ENCODE results near the gene RNPS1.

The RNPS1 gene

DNA sequence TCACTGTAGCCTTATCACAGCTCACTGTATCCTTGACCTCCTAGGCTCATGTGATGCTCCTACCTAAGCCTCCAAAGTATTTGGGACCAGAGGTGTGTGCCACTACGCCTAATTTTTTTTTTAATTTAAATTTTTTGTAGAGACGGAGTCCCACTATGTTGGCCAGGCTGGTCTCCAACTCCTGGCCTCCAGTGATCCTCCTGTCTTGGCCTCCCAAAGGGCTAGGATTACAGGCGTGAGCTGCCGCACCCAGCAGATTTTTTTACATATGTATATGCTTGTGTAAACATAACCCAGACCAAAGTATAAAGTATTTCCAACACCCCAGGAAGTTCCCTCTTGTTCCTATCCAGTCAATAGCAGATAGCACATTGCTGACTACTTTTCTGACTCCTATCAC lies 51.6 kb downstream of the RNPS1 start:
- DNase-seq (ENCODE audit: low read depth in 2 of 3, low spot score in 1 of 3): no peak

DNA sequence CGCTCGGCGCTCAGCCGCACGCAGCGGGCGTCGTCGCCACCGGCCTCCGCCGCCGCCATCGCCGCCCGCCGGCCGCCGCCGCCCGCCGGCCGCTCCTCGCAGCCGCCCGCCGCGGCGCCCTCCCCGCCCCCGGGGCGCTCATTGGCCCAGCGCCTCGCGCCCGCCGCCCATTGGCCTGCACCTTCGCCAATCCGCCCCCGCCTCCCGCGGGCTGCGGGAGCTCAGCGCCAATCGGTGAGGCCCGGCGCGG lies 53.3 kb downstream of the RNPS1 start, which contains the start of gene PGP:
Gene PGP, minus strand, starts transcription at position 122 of the 250 bp plus-strand sequence. Its CDS starts 63 bp downstream, at position 59.
- no peak for DNase-seq (ENCODE audit: low read depth in 2 of 3, low spot score in 1 of 3)

GRCh38 chr16:2213817-2214718 lies 53.9 kb downstream of the RNPS1 start:
- no peak for DNase-seq (ENCODE audit: low read depth in 2 of 3, low spot score in 1 of 3)

DNA sequence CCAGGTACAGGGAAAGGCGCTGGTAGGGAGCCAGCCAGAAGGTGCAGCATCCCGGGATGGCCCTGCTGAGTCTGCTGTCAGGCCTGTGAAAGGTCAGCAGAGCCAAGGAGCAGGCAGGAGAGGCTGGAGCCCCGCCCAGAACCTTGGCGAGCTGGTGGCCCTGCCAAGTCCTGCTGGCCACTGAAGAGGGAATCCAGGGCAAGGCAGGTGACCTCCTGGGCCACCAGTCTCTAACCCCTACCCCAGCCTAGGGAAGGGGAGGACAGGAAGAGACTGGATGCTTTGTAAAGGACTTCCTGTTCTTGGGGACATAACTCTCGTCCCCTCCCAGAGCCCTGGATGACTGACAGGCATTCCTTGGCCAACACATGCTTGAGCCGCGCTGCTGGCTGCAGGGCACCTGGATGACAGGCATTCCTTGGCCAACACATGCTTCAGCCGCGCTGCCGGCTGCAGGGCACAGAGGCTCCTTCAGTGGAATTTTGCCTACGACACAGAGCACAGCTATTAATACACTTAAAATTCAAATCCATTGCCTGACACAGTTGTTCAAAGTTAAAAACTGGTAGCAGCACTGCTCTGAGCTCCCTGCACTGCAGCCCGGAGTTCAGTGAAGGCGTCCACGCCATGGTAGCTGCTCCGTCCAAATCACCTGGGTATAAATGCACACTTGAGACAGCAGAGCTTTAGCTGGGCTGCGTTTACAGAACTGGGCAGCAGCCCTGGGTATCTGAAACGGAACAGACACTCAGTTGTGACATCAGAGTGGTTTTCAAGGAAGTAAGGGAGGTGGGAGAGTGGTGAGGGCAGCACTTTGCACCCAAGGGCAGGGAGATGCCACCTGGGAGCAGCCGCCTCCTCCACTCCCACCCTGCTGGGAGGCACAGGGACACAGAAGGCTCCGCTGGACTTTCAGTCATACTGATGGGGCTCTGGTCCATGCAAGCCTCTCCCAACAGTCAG lies 55.3 kb downstream of the RNPS1 start:
- DNase-seq (ENCODE audit: low read depth in 2 of 3, low spot score in 1 of 3): no peak

DNA sequence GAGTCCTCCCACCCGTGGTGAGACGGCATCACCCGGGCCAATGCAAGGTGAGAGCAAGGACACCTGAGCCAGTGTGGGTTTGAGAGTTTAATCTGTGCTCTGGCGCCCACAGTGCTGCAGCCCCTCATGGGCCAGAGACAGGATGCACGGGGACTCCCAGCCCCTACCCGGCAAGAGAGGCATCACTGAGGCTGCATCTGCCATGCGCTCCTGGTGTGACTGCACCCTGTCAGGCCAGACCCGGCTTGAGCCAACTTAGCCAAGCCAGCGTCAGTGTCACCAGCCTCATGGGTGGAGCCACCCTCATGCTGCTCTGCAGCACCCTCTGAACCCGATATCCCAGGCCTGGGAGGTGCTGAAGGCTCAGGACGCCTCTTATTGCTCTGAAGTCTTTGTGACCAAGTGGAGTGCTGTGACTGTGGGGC lies 56.0 kb downstream of the RNPS1 start:
- no peak for DNase-seq (ENCODE audit: low read depth in 2 of 3, low spot score in 1 of 3)

DNA sequence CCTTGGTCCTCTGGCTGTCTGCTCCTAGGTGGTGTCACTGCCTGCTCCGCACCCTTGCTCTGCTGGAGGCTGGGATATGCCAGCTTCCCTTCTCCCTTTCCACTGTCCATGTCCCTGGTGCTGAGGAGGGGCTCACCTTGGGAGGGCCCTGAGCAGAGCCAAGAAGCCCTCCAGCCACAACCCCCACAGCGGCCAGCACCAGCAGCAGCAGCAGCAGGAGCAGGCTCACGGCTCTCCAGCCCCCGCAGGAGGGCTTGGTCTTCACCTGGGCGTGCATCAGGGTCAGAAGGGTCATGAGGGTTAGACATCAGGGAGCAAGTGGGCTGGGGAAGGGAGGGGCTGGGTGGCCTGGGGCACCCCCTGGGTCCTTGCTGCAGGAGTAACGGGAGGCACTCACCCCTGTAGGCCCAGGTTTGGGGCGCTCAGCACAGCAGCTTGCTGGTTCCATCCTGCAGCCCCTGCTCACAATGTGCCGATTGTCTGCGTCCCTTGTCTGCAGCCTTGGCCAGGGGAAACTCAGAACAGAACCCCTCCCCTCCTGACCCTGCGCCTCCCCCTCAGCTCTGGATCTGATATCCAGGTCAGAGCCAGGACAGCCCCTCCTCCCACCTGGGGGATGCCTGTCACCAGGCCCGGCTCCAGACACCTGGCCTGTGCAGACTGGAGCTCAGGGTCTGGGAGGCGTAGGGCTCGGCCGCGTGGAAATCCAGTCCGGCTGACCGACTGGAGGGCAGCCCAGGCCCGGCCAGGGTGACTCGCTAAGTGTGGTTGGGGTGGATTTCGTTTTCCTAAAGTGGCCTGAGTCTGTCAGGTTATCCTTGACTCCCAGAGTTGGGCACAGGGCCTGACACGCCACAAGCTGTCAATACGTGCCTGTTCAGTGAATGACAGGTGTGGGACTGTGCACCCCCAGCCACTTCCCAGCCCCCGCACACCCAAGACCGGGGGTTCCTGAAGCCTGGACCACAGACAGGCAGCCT lies 57.2 kb downstream of the RNPS1 start, which contains the start of gene BRICD5:
Gene BRICD5, minus strand, starts transcription at position 478 of the 980 bp plus-strand sequence. Its CDS starts 30 bp downstream, at position 448.
- no peak for DNase-seq (ENCODE audit: low read depth in 2 of 3, low spot score in 1 of 3)

GRCh38 chr16:2210009-2210332 lies 58.0 kb downstream of the RNPS1 start:
- no peak for DNase-seq (ENCODE audit: low read depth in 2 of 3, low spot score in 1 of 3)

- DNase-seq (ENCODE audit: low read depth in 2 of 3, low spot score in 1 of 3): no peak
Measured at GRCh38 chr16:2209258-2210008, 58.5 kb downstream of the RNPS1 start.

DNA sequence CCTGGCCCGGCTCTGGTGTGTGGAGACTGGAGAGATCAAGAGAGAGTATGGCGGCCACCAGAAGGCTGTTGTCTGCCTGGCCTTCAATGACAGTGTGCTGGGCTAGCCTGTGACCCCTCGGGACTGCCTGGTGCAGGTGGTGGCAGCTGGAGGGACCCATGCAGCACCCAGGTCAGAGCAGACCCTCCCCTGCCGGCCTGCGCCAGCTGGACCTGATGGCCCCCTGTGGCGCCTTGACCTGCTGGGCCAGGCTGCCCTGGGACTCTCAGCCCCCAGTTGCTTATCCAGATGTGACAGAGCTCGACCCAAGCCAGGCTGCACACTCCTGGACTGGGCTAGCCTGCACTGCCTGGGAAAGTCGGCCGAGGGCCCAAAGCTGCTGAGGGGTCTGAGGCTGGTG lies 59.2 kb downstream of the RNPS1 start:
- no peak for DNase-seq (ENCODE audit: low read depth in 2 of 3, low spot score in 1 of 3)

DNA sequence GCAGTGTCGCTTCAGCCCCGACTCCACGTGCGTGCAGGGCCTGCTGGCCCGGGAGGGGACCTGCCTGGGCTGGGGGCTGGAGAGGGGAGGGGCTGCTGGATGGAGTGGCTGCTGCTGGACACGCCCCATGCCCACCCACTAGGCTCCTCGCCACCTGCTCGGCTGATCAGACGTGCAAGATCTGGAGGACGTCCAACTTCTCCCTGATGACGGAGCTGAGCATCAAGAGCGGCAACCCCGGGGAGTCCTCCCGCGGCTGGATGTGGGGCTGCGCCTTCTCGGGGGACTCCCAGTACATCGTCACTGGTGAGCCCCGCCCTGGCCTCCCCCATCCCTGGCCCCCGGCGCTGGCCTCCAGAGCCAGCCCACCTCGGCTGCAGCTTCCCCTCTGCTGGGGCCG lies 59.6 kb downstream of the RNPS1 start:
- DNase-seq (ENCODE audit: low read depth in 2 of 3, low spot score in 1 of 3): no peak

DNA sequence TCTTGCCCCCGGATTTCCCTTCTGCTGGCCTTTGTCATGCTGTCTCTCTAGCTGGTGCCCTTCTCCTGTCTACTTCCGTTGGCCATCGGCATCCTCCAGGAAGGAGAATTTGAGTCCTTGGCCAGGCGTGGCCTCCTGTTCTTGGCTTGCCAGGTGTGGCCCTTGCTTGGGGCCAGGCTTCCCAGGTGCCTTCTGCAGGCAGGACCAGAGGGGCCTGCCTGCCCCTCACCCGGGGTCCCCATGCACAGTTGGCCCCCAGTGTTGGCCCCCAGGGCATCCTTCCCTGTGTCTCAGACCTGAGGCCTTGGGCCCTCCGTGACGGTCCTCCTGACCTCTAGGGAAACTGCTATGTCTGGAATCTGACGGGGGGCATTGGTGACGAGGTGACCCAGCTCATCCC lies 60.1 kb downstream of the RNPS1 start:
- no peak for DNase-seq (ENCODE audit: low read depth in 2 of 3, low spot score in 1 of 3)

DNA sequence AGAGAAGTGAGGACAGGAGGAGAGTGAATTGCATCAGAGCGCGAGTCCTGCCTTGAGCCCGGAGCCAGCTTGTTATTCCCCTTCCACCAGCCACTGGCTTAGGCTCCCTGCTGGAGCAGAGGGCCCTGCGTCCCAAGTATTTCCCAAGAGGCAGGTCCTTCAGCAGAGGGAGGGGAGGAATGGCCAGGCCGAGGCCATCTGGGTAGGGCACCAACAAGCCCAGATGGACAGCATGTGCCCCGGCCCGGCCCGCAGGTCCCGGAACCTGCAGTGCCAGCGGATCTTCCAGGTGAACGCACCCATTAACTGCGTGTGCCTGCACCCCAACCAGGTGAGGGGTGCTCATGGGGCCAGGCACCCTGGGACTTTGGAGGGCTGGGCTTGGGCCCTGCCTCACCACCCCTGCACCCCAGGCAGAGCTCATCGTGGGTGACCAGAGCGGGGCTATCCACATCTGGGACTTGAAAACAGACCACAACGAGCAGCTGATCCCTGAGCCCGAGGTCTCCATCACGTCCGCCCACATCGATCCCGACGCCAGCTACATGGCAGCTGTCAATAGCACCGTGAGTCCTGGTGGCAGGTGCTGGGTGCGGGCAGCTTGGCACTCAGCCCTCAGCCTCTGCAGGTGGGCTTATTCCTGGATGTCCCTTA lies 61.0 kb downstream of the RNPS1 start:
- DNase-seq (ENCODE audit: low read depth in 2 of 3, low spot score in 1 of 3): no peak

GRCh38 chr16:2206420-2206779 lies 61.5 kb downstream of the RNPS1 start:
- no peak for DNase-seq (ENCODE audit: low read depth in 2 of 3, low spot score in 1 of 3)

DNA sequence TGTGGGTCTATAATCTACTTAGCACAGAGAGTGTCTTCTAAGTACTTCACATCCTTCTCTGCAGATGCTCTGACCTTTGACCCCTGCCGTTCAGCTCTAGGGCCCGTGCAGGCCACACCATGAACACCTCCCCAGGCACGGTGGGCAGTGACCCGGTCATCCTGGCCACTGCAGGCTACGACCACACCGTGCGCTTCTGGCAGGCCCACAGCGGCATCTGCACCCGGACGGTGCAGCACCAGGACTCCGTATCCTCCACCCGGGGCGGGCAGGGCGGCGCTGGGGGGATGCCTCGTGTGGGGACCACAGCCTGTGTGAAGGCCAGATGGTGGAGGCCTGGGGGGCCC lies 62.0 kb downstream of the RNPS1 start:
- no peak for DNase-seq (ENCODE audit: low read depth in 2 of 3, low spot score in 1 of 3)

DNA sequence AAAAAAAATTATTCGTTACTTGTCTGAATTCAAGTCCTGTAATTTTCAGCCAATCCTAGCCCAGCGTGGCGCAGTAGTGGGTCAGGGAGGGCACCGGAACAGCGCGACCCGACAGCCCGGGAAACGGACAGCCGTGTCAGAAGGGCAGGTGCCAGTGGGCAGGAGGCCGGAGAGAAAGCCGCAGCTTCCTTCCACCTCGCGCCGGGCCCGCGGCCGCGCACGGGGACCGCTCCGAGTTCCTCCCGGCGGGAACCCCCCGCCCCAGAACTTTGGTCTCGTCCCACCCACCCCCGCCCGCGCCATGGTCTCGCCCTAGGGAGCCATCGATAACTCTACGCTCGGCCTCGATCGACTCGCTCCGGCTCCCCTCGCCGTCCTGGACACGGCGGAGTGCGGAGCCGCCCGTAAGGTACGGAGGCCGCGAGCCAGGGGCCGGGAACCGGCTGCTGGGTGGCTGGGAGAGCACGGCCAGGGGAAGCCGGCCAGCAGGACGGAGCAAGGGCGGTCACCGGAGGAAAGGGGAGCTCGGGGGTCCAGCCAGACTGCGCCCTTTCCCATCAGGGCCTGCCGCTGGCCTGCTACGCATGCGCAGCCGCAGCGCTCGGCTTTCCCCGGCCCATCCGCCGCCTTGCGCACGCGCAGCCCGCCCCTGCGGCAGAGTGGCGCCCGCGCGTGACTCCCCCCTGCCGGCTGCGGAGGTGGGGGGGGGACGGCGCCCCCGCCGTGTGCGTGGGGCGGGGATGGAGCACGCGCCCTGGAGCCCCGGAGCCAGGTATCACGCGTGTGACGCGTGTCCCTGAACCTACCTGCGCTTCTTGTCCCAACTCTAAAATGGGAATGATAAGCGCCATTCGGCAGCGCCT lies 62.6 kb downstream of the RNPS1 start, which contains the start of gene MLST8:
Gene MLST8, plus strand, starts transcription at position 351 of the 863 bp plus-strand sequence. CDS start 632 bp downstream, outside the sequence.
- peak; percentile 70 to 84 (median 73) for DNase-seq (ENCODE audit: low read depth in 2 of 3, low spot score in 1 of 3)

DNA sequence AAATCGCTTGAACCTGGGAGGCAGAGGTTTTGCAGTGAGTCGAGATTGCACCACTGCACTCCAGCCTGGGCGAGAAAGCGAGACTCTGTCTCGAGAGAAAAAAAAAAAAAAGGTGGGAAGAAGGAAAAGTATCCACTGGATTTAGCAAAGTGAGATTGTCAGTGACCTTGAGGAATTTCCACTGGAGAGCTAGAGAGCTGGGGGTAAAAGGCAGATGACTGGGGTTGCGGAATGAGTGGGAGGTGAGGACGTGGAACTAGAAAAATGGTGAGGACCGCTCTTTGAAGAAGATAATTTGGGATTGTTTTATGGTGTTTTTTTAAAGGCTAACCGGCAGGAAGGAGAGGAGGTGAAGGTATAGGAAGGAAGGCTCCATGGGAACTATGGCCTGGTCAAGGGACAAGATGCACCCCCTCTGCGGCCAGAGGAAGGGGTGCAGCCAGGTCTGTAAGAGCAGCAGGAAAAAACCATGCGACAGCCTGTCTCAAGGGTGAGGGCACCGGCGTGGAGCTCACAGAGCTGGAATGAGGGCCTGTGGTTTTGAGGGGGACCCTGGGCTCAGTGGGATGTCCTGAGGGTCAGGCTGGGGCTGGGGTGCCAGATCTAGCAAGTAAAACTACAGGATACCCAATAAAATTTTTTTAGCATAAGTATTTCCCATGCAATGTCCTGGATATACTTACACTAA lies 63.4 kb downstream of the RNPS1 start:
- DNase-seq (ENCODE audit: low read depth in 2 of 3, low spot score in 1 of 3): no peak
